ENCODE data around the gene NDE1.

NDE1 gene

GRCh38 chr16:15771694-15772093 is 121.6 kb downstream of the NDE1 start:
- DNase-seq: no peak

GRCh38 chr16:15772579-15773293 is 122.7 kb downstream of the NDE1 start:
- no peak for DNase-seq

GRCh38 chr16:15773968-15774367 is 123.9 kb downstream of the NDE1 start:
- DNase-seq: no peak

- DNase-seq: no peak
Measured at GRCh38 chr16:15775209-15775608, 125.2 kb downstream of the NDE1 start.

- no peak for DNase-seq
Measured at GRCh38 chr16:15775663-15776304, 125.7 kb downstream of the NDE1 start.

Measured in MV-4-11 (cell line).